CD4-positive, alpha-beta T cell treated with Interferon alpha-2 for 1 hour (primary cell): ENCODE measurements around the gene ADNP2.

ENCODE experiments used
- DNase-seq, 2 donors: peaks; one replicate each; pipeline ENCODE4 v3.0.0-alpha.2; 2020 to 2022

ADNP2 gene

GRCh38 chr18:80173060-80173459 is 64.0 kb downstream of the ADNP2 start:
- DNase-seq, result no peak

DNA sequence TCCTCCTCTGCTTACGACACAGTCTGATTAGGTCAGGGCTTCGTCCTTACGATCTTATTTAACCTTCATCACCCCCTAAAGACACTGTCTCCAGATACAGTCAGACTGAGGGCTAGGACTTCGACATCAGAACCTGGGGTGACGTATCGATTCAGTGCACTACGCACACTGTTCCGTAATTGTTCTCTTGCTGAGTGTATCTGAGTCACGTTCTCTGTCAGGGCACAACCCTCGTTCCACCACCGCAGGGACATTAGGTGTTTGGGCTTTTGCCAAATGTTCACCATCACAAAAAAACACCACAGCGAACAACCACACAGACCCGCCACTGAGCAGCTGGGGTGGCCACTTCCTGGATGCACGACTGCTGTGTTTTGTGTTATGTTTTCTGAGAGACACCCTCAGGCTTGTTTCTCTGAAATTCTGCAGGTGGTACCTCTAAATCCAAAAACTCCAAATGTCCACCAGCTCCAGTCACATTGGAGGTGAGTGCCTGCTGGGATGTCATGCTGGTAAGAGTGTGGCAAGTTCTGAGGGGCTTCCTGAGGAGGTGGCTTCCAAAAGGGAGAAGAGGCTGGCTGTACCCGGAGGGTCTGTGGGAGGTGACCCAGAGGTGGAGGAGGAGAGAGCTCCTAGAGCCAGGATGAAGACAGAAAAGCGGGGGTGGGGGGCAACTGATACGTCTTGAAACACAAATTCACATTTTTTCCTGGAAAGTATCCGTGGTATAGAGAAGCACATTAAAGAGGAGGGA is 66.6 kb downstream of the ADNP2 start:
- peak; percentile 61 to 81 for DNase-seq

GRCh38 chr18:80176334-80177073 is 67.4 kb downstream of the ADNP2 start:
- DNase-seq, result no peak

- DNase-seq, result no peak
Observed at GRCh38 chr18:80177128-80177527, 68.1 kb downstream of the ADNP2 start.

- DNase-seq, result no peak
Observed at GRCh38 chr18:80178935-80179818, 70.1 kb downstream of the ADNP2 start.

GRCh38 chr18:80179857-80180558 is 70.9 kb downstream of the ADNP2 start:
- no peak for DNase-seq

- no peak for DNase-seq
Observed at GRCh38 chr18:80180778-80181564, 71.9 kb downstream of the ADNP2 start.

DNA sequence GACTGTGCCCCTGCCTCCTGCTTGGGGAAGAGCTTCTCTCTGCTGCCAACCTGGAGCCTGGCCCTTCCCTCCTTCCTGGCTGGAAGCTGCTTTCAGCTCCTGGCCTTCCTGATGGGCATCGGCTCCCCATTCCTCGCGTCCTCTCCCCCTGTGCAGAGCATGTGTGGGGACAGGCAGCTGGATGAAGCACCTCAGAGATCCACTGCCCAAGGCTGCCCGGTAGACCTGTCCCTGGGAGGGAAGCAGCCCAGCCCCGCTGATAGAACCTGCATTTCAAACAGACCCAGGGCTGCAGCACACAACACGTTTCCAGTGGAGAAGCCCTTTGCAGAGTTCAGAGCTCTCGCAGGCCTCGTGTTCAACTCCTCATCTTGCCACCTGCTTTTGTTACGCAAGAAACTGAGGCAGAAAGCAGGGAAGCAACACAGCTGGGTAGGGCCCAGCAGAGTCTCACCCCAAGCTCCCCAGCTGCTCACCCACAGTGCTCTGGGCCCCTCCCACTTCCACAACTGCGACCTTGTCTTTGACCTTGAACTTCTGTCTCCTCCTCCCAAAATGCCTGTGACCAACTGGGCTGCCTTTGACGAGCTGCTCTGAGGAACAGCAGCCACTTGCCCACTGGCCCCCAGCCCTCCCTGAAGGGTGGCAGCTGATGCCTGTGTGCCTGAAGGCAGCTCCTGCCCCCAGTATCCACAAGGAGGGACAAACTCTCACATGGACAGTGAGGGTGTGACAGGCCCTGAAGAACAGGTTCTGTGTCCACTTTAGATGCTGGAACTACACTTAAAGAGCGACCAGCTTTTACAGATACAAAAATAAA is 72.8 kb downstream of the ADNP2 start:
- no peak for DNase-seq

DNA sequence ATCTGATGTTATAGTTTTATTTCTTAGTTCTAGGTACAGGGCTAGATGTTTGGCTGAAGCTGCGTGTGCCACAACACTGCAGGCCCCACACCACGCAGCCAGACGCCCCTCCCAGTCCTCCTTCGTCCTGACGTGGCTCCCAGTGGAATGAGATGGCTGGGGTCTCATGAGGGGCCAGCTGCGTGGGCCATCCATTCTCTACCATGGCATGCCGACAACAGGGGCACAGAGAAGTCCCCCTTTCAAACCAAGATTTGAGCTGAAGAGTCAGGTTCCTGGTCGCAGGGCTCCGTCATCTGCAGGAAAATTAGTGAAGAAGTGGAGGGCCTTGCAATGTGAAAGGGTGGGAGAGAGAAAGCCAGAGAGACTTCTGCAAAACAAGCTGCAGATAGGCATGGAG is 73.8 kb downstream of the ADNP2 start:
- DNase-seq, result no peak

- no peak for DNase-seq
Observed at GRCh38 chr18:80183273-80184050, 74.4 kb downstream of the ADNP2 start.

DNA sequence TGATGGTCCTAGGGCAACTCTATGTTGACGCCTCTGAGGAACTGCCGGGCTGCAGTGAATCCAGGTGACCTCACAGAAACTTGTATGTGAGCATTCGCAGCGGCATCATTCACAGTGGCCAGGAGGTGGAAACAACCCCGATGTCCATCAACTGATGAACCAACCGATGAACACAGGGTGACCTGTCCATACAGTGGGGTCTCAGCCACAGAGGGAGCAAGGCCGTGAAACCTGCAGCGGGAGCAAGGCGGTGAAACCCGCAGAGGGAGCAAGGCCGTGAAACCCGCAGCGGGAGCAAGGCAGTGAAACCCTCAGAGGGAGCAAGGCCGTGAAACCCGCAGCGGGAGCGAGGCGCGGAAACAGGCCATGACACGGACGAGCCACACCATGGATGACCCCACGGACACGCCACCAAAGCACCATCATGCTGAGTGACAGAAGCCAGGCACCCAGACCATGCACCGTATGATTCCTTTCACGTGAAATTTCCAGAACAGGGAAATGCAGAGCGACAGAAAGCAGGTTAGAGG is 75.2 kb downstream of the ADNP2 start:
- DNase-seq, result no peak

DNA sequence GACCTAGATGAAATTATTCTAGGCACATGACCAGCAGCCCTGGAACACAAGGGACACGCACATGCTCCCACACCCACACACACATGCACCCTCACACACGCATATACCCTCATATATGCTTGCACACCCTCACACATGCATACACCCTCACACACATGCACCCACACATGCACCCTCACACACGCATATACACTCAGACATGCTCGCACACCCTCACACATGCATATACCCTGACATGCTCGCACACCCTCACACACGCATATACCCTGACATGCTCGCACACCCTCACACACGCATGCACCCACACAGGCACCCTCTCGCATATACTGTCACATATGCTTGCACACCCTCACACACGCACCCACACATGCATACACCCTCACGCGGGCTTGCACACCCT is 76.5 kb downstream of the ADNP2 start:
- no peak for DNase-seq

- no peak for DNase-seq
Observed at GRCh38 chr18:80187956-80188642, 79.0 kb downstream of the ADNP2 start.

DNA sequence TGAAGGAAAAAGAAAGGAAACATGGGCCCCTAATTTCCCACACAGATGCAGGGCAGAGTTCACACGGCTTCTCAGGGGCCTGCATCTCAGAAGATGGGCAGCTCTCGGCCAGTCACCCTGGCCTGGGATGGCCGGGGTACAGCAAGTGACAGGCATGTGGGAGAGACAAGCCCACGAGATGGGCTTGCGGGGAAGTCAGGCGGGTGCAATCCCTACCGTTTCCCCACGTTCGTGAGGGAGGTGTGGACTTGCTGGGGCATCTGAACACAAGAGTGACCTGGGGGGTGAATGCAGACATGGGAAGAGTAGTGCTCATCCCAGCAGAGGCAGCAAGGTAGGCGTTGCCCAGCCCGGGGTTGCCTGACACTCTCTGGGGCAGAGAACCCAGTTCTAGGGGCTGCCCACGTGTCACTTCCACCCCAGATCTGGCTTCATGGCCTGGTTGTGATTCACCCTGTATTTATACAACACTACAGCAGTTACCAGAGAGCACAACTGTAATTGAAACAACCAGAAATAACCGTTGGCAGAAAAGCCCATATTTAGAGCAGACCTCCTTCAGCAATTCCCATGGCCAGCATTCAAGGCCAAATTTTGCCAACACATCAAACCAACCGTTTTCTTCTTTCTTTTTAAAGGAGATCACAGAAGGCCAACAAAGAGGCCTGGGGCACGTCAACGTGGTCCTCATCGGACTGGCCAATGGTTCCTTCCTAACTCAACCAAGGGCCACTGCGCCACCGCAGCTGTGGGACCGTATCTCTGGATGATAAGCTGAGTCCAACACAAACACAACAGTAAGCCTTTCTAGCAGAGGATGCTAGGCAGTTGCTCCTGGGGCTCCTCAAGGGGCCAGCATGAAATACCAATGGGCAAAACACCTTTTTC is 79.8 kb downstream of the ADNP2 start:
- no peak for DNase-seq

GRCh38 chr18:80189531-80189865 is 80.4 kb downstream of the ADNP2 start:
- no peak for DNase-seq
